ENCODE measurements around the gene KRT6A. TPM values are rescaled to one million over a fixed set of nuclear protein-coding genes. Genes with fewer than 3 reads are reported as not detected.

KRT6A gene
- not detected in 2 replicates for total RNA-seq
- total RNA-seq (2013) = not detected
- polyA plus RNA-seq = not detected in 2 replicates
- polyA minus RNA-seq = not detected in 2 replicates

- H3K27me3 ChIP-seq (replicated peaks in 1 of 4; ENCODE audit: control extremely low read depth in 1 of 4, control insufficient read depth in 3 of 4, insufficient read depth in 4 of 4, low read length in 3 of 4) = peaks cover 0 to 2% (median 0%) of the 10 kb centered on the region in 4 experiments
- H3K9me3 ChIP-seq (ENCODE audit: control extremely low read depth in 1 of 3, control insufficient read depth in 2 of 3, insufficient read depth in 1 of 3, low read length in 2 of 3) = peaks cover 0 to 2% (median 0%) of the 10 kb centered on the region in 3 donors
- Mint-ChIP-seq H3K27ac (no peak within 1 kb of the TSS), H3K27me3 (peaks cover 38% of the 10 kb centered on the region), H3K9me3 (ENCODE audit: insufficient read depth) (no peaks in the 10 kb centered on the region), H3K4me1 (no peaks in the 10 kb centered on the region), H3K4me3 (no peak within 1 kb of the TSS)
- no peaks in the 10 kb centered on the region for H4K20me1 ChIP-seq (ENCODE audit: control insufficient read depth, insufficient read depth, low read length, poor library complexity, severe bottlenecking)
- no peak within 1 kb of the TSS for H3K4me3 ChIP-seq (ENCODE audit: control extremely low read depth in 1 of 5, extremely low read depth in 1 of 5, insufficient read depth in 1 of 5, low read depth in 2 of 5, low read length in 4 of 5)
- H3K4me1 ChIP-seq (ENCODE audit: control insufficient read depth in 2 of 2, insufficient read depth in 2 of 2, low read length in 2 of 2) = no peaks in the 10 kb centered on the region
- H2AFZ ChIP-seq (ENCODE audit: insufficient read depth, low read depth, low read length, poor library complexity, severe bottlenecking) = no peak within 1 kb of the TSS
- ChIA-PET CTCF (no interaction called here), POLR2A (no interaction called here)
- no peaks in the 10 kb centered on the region for H3K79me2 ChIP-seq (ENCODE audit: control insufficient read depth, insufficient read depth, low read length)
- no peak within 1 kb of the TSS for H3K9ac ChIP-seq (ENCODE audit: low read length)
- intact Hi-C loops (cut with micrococcal nuclease) = no loop called here
- DNase-seq (no peak), ATAC-seq (ENCODE audit: low read depth) (no peak)
- 45% methylated on average over 1 of the region's 2 CpGs for WGBS (ENCODE audit: insufficient coverage)
- no peak within 1 kb of the TSS for H3K27ac ChIP-seq (ENCODE audit: low read length in 2 of 2)
- TF ChIP-seq CTCF (IDR thresholded peaks at IDR 0.05) (no peak), EZH2 (IDR thresholded peaks at IDR 0.05; ENCODE audit: borderline replicate concordance, insufficient read depth, low read depth, low read length, poor library complexity, severe bottlenecking) (no peak)
- H3K4me2 ChIP-seq (replicated peaks; ENCODE audit: low read depth, low read length, poor library complexity, severe bottlenecking) = no peak within 1 kb of the TSS
- H3K36me3 ChIP-seq (replicated peaks in 1 of 2; ENCODE audit: control extremely low read depth in 1 of 2, control insufficient read depth in 1 of 2, extremely low read depth in 1 of 2, insufficient read depth in 2 of 2, low read length in 1 of 2) = no peaks in the 10 kb centered on the region
These were observed at the start of gene KRT6A for GRCh38 chr12:52493172-52493571. KRT6A (minus strand) TSS chr12:52493257; CDS start chr12:52493188, 69 bp downstream.

GRCh38 chr12:52542157-52542556, 49.1 kb upstream of the KRT6A start:
- Histone ChIP-seq H3K4me3 (ENCODE audit: control extremely low read depth in 1 of 5, extremely low read depth in 1 of 5, insufficient read depth in 1 of 5, low read depth in 2 of 5, low read length in 4 of 5) (no peak overlapping the region), H3K79me2 (ENCODE audit: control insufficient read depth, insufficient read depth, low read length) (no peaks in the 10 kb centered on the region), H3K36me3 (replicated peaks in 1 of 2; ENCODE audit: control extremely low read depth in 1 of 2, control insufficient read depth in 1 of 2, extremely low read depth in 1 of 2, insufficient read depth in 2 of 2, low read length in 1 of 2) (no peaks in the 10 kb centered on the region), H2AFZ (ENCODE audit: insufficient read depth, low read depth, low read length, poor library complexity, severe bottlenecking) (no peak overlapping the region), H3K9me3 (ENCODE audit: control extremely low read depth in 1 of 3, control insufficient read depth in 2 of 3, insufficient read depth in 1 of 3, low read length in 2 of 3) (peaks cover 0 to 6% (median 0%) of the 10 kb centered on the region in 3 donors), H3K9ac (ENCODE audit: low read length) (no peak overlapping the region), H3K4me2 (replicated peaks; ENCODE audit: low read depth, low read length, poor library complexity, severe bottlenecking) (no peak overlapping the region), H4K20me1 (ENCODE audit: control insufficient read depth, insufficient read depth, low read length, poor library complexity, severe bottlenecking) (no peaks in the 10 kb centered on the region), H3K4me1 (ENCODE audit: control insufficient read depth in 2 of 2, insufficient read depth in 2 of 2, low read length in 2 of 2) (no peaks in the 10 kb centered on the region), H3K27ac (ENCODE audit: low read length in 2 of 2) (no peak overlapping the region), H3K27me3 (replicated peaks in 1 of 4; ENCODE audit: control extremely low read depth in 1 of 4, control insufficient read depth in 3 of 4, insufficient read depth in 4 of 4, low read length in 3 of 4) (peaks cover 0 to 4% (median 0%) of the 10 kb centered on the region in 4 experiments)
- intact Hi-C loops (cut with micrococcal nuclease) = no loop called here
- Mint-ChIP-seq H3K4me3 (no peak overlapping the region), H3K4me1 (no peaks in the 10 kb centered on the region), H3K27me3 (peaks cover 12% of the 10 kb centered on the region), H3K27ac (no peak overlapping the region), H3K9me3 (ENCODE audit: insufficient read depth) (no peaks in the 10 kb centered on the region)
- ChIA-PET CTCF (no interaction called here), POLR2A (no interaction called here)
- ATAC-seq (ENCODE audit: low read depth) (no peak), DNase-seq (no peak)
- no peak for TF ChIP-seq EZH2 (IDR thresholded peaks at IDR 0.05; ENCODE audit: borderline replicate concordance, insufficient read depth, low read depth, low read length, poor library complexity, severe bottlenecking)
- no peak for TF ChIP-seq CTCF (IDR thresholded peaks at IDR 0.05)

Measured in B cell (primary cell).